HG03135 (cell line): Measurements from ENCODE around the gene WBP1.
A peak's percentile ranks its signal among the peaks of the same experiment; 100 is the strongest.
"Not testable (repeated sequence)": the region's sequence is repeated elsewhere in the genome, so short reads cannot be mapped to it uniquely, and the experiment has no call there.

Experiments used
- ATAC-seq: cut with Tn5 transposase; IDR thresholded peaks from one replicate; pipeline ENCODE4 v1.9.1; 2021; ENCODE audit warnings: mild to moderate bottlenecking, moderate library complexity; ENCODE audit not compliant: unreplicated experiment

Gene WBP1

GRCh38 chr2:74448771-74449170 is 9.5 kb upstream of the WBP1 start:
- ATAC-seq: no peak

GRCh38 chr2:74450570-74451190 is 7.6 kb upstream of the WBP1 start:
- no peak for ATAC-seq

GRCh38 chr2:74454654-74455511 is 3.4 kb upstream of the WBP1 start, which contains the start of gene INO80B:
Gene INO80B, plus strand, starts transcription at chr2:74455087. Its CDS starts 30 bp downstream, at chr2:74455117.
- ATAC-seq: peak; percentile 42

GRCh38 chr2:74457129-74457548 is 1.1 kb upstream of the WBP1 start:
- no peak for ATAC-seq

GRCh38 chr2:74457549-74458131 is 598 bp upstream of the WBP1 start:
- ATAC-seq: peak; percentile 34

- ATAC-seq: no peak
Observed at GRCh38 chr2:74458938-74459363, 713 bp downstream of the WBP1 start.

GRCh38 chr2:74459503-74460118 is 1.4 kb downstream of the WBP1 start:
- not testable (repeated sequence) for ATAC-seq

- ATAC-seq: not testable (repeated sequence)
Observed at GRCh38 chr2:74460187-74460586, 1.9 kb downstream of the WBP1 start.

GRCh38 chr2:74461187-74462053 is 3.2 kb downstream of the WBP1 start:
- ATAC-seq: no peak

GRCh38 chr2:74462054-74462785 is 4.0 kb downstream of the WBP1 start:
- ATAC-seq: no peak

- no peak for ATAC-seq
Observed at GRCh38 chr2:74462786-74463105, 4.5 kb downstream of the WBP1 start.

GRCh38 chr2:74464406-74464805 is 6.2 kb downstream of the WBP1 start:
- no peak for ATAC-seq

- not testable (repeated sequence) for ATAC-seq
Observed at GRCh38 chr2:74470742-74471141, 12.5 kb downstream of the WBP1 start.

GRCh38 chr2:74471332-74472065 is 13.3 kb downstream of the WBP1 start:
- ATAC-seq: no peak

GRCh38 chr2:74472086-74472944 is 14.1 kb downstream of the WBP1 start, which contains the start of gene MRPL53:
Gene MRPL53, minus strand, starts transcription at chr2:74472680. Its CDS starts 20 bp downstream, at chr2:74472660.
- peak; percentile 79 for ATAC-seq

- ATAC-seq: no peak
Observed at GRCh38 chr2:74472945-74473258, 14.7 kb downstream of the WBP1 start.

GRCh38 chr2:74474481-74474880 is 16.2 kb downstream of the WBP1 start:
- no peak for ATAC-seq

GRCh38 chr2:74474899-74475298 is 16.7 kb downstream of the WBP1 start:
- no peak for ATAC-seq
